Lung (tissue), 12 donors: ENCODE results near the gene OR10A4. TPM values are rescaled to one million over a fixed set of nuclear protein-coding genes. Genes with fewer than 3 reads are reported as not detected.
"Not testable (repeated sequence)": the region's sequence is repeated elsewhere in the genome, so short reads cannot be mapped to it uniquely, and the experiment has no call there.

ENCODE experiments used
- ATAC-seq: fragments of 200-7000 bp; cut with Tn5 transposase; one replicate; pipeline ENCODE4 v1.9.1; 2020; ENCODE audit warnings: moderate number of reproducible peaks; ENCODE audit not compliant: insufficient read depth, low FRiP score
- DNase-seq, 3 donors: peaks; one replicate each; pipeline ENCODE4 v3.0.0-alpha.2; 2013 to 2017
- H3K27ac ChIP-seq, 2 donors: one replicate each; pipeline ENCODE4 v1.5.1; 2013; ENCODE audit warnings: mild to moderate bottlenecking in 2 of 2, moderate library complexity in 2 of 2, control low read depth in 1 of 2, inconsistent platforms in 1 of 2, low read depth in 1 of 2, low read length in 1 of 2
- H3K27me3 ChIP-seq, 3 donors: one replicate each; pipeline ENCODE4 v1.5.1; 2013; ENCODE audit warnings: low read length in 2 of 3; ENCODE audit not compliant: control insufficient read depth in 3 of 3, insufficient read depth in 3 of 3
- H3K36me3 ChIP-seq, 4 donors: one replicate each; pipeline ENCODE4 v1.5.1; 2013; ENCODE audit warnings: low read length in 4 of 4, mild to moderate bottlenecking in 1 of 4, moderate library complexity in 1 of 4; ENCODE audit not compliant: control insufficient read depth in 4 of 4, insufficient read depth in 4 of 4
- H3K4me1 ChIP-seq, 5 donors: one replicate each; pipeline ENCODE4 v1.5.1; 2013; ENCODE audit warnings: low read length in 5 of 5, mild to moderate bottlenecking in 2 of 5, moderate library complexity in 1 of 5; ENCODE audit not compliant: control insufficient read depth in 5 of 5, insufficient read depth in 5 of 5
- H3K4me3 ChIP-seq: one replicate; pipeline ENCODE4 v1.5.1; 2013; ENCODE audit warnings: mild to moderate bottlenecking, control low read depth, moderate library complexity
- H3K9ac ChIP-seq, 2 donors: one replicate each; pipeline ENCODE4 v1.5.1; 2013; ENCODE audit warnings: low read length in 2 of 2, control low read depth in 1 of 2; ENCODE audit not compliant: insufficient read depth in 1 of 2
- H3K9me3 ChIP-seq, 4 donors: one replicate each; pipeline ENCODE4 v1.5.1; 2013; ENCODE audit warnings: low read length in 3 of 4, mild to moderate bottlenecking in 1 of 4, moderate library complexity in 1 of 4; ENCODE audit not compliant: control insufficient read depth in 4 of 4, insufficient read depth in 3 of 4
- CTCF ChIP-seq: IDR thresholded peaks from 2 replicates; pipeline ENCODE4 v1.5.1; 2012; ENCODE audit warnings: mild to moderate bottlenecking; ENCODE audit errors: control extremely low read depth, extremely low read depth
- WGBS, 2 donors: extraction: QIAGEN DNeasy Blood & Tissue Kit; methylation state at CpG; one replicate each; pipeline ENCODE4 v1.1.7; 2013; 5-methylcytosine and 5-hydroxymethylcytosine counted together
- polyA plus RNA-seq, 2 donors: library from polyadenylated mRNA; stranded (reverse); fragments of 200-250 nt; gene quantifications; one replicate each; pipeline ENCODE4 v1.2.1, GENCODE V29; 2013
- total RNA-seq, 2 donors: library from RNA; depleted of rRNA in 1 of 2; stranded (reverse); fragments of >200 nt in 1 of 2; gene quantifications; one replicate each; pipeline ENCODE4 v1.2.1, GENCODE V29; 2014 to 2021
- donor health status: control.
- donor health status: control.
- donor health status: Bipolar disorder and iron deficiency.
- donor health status: healthy.
- donor health status: DM: yes; HTN: yes; CAD: no.

OR10A4 gene
- total and polyA plus RNA-seq, 4 donors = not detected

GRCh38 chr11:6875761-6876160 is 664 bp upstream of the OR10A4 start:
- Histone ChIP-seq H3K27ac (no peak overlapping the region), H3K4me3 (no peak overlapping the region), H3K9ac (no peak overlapping the region), H3K36me3 (no peaks in the 10 kb centered on the region), H3K4me1 (no peaks in the 10 kb centered on the region), H3K27me3 (no peaks in the 10 kb centered on the region), H3K9me3 (peaks cover 0 to 8% (median 0%) of the 10 kb centered on the region in 4 donors)
- no peak for TF ChIP-seq CTCF
- DNase-seq (no peak), ATAC-seq (no peak)
- 84 to 89% methylated on average over 2 of the region's 2 CpGs for WGBS, 2 donors

GRCh38 chr11:6876914-6877313 is 489 bp downstream of the OR10A4 start:
- DNase-seq = no peak
- ATAC-seq = no peak
- H3K27ac ChIP-seq = no peak overlapping the region
- H3K36me3 ChIP-seq = no peaks in the 10 kb centered on the region
- no peak overlapping the region for H3K4me3 ChIP-seq
- WGBS, 2 donors = 86 to 91% methylated on average over 3 of the region's 3 CpGs
- no peaks in the 10 kb centered on the region for H3K4me1 ChIP-seq
- TF ChIP-seq CTCF = no peak
- H3K9ac ChIP-seq = no peak overlapping the region
- H3K27me3 ChIP-seq = no peaks in the 10 kb centered on the region
- H3K9me3 ChIP-seq = peaks cover 0 to 8% (median 0%) of the 10 kb centered on the region in 4 donors

GRCh38 chr11:6882751-6883150 is 6.3 kb downstream of the OR10A4 start:
- no peak overlapping the region for H3K27ac ChIP-seq
- no peak for ATAC-seq
- no peak for TF ChIP-seq CTCF
- H3K9ac ChIP-seq = no peak overlapping the region
- no peaks in the 10 kb centered on the region for H3K27me3 ChIP-seq
- no peak overlapping the region for H3K4me3 ChIP-seq
- no peak for DNase-seq
- no peaks in the 10 kb centered on the region for H3K9me3 ChIP-seq
- H3K36me3 ChIP-seq = no peaks in the 10 kb centered on the region
- H3K4me1 ChIP-seq = no peaks in the 10 kb centered on the region

GRCh38 chr11:6887711-6888110 is 11.3 kb downstream of the OR10A4 start:
- not testable (repeated sequence) for DNase-seq, H3K4me1 ChIP-seq, H3K27ac ChIP-seq, H3K36me3 ChIP-seq, ATAC-seq, H3K27me3 ChIP-seq, H3K4me3 ChIP-seq, H3K9ac ChIP-seq, H3K9me3 ChIP-seq
- 93 to 94% methylated on average over 5 of the region's 5 CpGs for WGBS, 2 donors
